ENCODE measurements around the gene SP2.

The SP2 gene

GRCh38 chr17:47895856-47896671, at the start of gene SP2:
SP2 (plus strand) TSS chr17:47896236; CDS start chr17:47896287, 51 bp downstream.
- TF ChIP-seq, protein P1, sequence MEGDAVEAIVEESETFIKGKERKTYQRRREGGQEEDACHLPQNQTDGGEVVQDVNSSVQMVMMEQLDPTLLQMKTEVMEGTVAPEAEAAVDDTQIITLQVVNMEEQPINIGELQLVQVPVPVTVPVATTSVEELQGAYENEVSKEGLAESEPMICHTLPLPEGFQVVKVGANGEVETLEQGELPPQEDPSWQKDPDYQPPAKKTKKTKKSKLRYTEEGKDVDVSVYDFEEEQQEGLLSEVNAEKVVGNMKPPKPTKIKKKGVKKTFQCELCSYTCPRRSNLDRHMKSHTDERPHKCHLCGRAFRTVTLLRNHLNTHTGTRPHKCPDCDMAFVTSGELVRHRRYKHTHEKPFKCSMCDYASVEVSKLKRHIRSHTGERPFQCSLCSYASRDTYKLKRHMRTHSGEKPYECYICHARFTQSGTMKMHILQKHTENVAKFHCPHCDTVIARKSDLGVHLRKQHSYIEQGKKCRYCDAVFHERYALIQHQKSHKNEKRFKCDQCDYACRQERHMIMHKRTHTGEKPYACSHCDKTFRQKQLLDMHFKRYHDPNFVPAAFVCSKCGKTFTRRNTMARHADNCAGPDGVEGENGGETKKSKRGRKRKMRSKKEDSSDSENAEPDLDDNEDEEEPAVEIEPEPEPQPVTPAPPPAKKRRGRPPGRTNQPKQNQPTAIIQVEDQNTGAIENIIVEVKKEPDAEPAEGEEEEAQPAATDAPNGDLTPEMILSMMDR (IDR thresholded peaks at IDR 0.05; ENCODE audit: control insufficient read depth, insufficient read depth, low read depth, low read length, missing control alignments), result no peak
- peak within 1 kb of the TSS; percentile 96 for H3K4me3 ChIP-seq (ENCODE audit: control insufficient read depth, low read depth, low read length)
- peak; percentile 100 for DNase-seq (ENCODE audit: low read depth)

DNA sequence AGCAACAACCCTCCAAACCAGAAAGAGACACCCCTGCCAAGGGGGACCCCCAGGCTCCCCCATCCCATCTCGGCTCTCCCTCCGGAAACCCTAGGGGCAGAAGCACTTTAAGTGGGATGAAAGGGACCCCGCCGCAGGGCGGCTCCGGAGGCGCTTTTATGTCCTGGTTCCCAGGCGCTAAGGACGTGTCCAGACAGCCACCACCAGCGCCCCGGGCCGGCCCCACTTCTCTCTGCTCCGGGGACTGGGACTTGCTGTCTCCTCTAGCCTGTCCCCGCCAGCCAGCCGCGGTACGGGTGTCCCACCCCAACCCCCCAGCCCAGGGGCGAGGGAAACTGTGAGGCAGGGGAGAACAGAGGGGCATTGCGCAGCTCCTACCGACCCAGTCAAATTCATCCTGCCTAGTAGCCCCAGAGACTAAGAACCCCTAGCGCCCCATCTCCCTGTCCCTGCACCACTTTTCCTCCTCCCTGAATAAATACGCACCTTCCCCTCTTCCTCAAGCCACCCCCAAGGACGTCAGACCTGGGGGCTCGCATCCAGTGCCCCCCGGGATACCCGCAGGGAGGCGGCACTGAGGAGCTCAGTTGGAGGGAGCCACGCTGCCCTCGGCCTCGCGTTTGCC, 49.2 kb upstream of the SP2 start:
- TF ChIP-seq, protein P1 (IDR thresholded peaks at IDR 0.05; ENCODE audit: control insufficient read depth, insufficient read depth, low read depth, low read length, missing control alignments), result no peak
- DNase-seq (ENCODE audit: low read depth), result no peak
- H3K4me3 ChIP-seq (ENCODE audit: control insufficient read depth, low read depth, low read length), result no peak overlapping the region

- no peak for DNase-seq (ENCODE audit: low read depth)
- H3K4me3 ChIP-seq (ENCODE audit: control insufficient read depth, low read depth, low read length), result no peak overlapping the region
These were observed 48.5 kb upstream of the SP2 start for GRCh38 chr17:47847341-47848197.

DNA sequence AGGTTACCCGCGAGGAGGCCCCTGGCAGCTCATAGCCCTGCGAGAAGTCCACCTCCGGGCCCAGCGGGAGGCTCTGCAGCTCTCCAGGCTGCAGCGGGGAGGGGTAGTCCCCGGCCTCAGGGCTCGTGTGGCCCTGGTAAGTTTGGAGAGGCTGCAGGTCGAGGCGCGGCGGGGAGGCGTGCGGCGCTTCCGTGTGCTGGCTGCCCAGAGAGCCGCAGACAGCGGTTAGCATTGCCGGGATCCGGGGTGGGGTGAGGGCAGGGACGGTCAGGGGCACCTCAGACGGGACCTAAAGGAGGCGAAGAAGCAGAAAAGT, 47.9 kb upstream of the SP2 start:
- DNase-seq (ENCODE audit: low read depth), result no peak
- H3K4me3 ChIP-seq (ENCODE audit: control insufficient read depth, low read depth, low read length), result no peak overlapping the region
- TF ChIP-seq, protein P1 (IDR thresholded peaks at IDR 0.05; ENCODE audit: control insufficient read depth, insufficient read depth, low read depth, low read length, missing control alignments), result no peak

More at GRCh38 chr17:47847341-47848197, 48.5 kb upstream of the SP2 start:
- TF ChIP-seq, protein P1 (IDR thresholded peaks at IDR 0.05; ENCODE audit: control insufficient read depth, insufficient read depth, low read depth, low read length, missing control alignments), result no peak

DNA sequence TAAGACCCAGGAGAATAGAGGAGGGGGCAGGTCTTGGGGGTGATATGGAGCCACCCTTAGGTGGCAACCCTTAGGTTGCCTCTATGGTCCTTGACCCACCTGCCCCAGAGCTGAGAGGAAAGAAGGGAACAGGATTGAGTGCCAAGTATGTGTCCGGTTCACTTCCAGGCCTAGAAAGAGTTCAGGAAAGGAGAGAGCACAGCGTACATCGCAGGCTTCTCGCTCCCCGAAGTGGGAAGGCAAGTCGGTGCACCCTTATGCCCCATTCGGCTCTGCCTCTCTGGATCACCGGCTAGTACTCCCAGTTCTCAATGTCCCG, 45.7 kb upstream of the SP2 start:
- DNase-seq (ENCODE audit: low read depth), result no peak
- H3K4me3 ChIP-seq (ENCODE audit: control insufficient read depth, low read depth, low read length), result peak overlapping the region; percentile 50
- TF ChIP-seq, protein P1 (IDR thresholded peaks at IDR 0.05; ENCODE audit: control insufficient read depth, insufficient read depth, low read depth, low read length, missing control alignments), result no peak

- TF ChIP-seq, protein P1 (IDR thresholded peaks at IDR 0.05; ENCODE audit: control insufficient read depth, insufficient read depth, low read depth, low read length, missing control alignments), result peak; percentile 12
- peak within 1 kb of the TSS; percentile 50 for H3K4me3 ChIP-seq (ENCODE audit: control insufficient read depth, low read depth, low read length)
- no peak for DNase-seq (ENCODE audit: low read depth)
These were observed 45.1 kb upstream of the SP2 start, which contains the start of gene SP6 for GRCh38 chr17:47850692-47851573. SP6 (minus strand) TSS chr17:47851163; CDS start chr17:47848429, 2,734 bp downstream.

All from AG09309 (cell line).